ENCODE measurements around the gene UBE3C.

The UBE3C gene

DNA sequence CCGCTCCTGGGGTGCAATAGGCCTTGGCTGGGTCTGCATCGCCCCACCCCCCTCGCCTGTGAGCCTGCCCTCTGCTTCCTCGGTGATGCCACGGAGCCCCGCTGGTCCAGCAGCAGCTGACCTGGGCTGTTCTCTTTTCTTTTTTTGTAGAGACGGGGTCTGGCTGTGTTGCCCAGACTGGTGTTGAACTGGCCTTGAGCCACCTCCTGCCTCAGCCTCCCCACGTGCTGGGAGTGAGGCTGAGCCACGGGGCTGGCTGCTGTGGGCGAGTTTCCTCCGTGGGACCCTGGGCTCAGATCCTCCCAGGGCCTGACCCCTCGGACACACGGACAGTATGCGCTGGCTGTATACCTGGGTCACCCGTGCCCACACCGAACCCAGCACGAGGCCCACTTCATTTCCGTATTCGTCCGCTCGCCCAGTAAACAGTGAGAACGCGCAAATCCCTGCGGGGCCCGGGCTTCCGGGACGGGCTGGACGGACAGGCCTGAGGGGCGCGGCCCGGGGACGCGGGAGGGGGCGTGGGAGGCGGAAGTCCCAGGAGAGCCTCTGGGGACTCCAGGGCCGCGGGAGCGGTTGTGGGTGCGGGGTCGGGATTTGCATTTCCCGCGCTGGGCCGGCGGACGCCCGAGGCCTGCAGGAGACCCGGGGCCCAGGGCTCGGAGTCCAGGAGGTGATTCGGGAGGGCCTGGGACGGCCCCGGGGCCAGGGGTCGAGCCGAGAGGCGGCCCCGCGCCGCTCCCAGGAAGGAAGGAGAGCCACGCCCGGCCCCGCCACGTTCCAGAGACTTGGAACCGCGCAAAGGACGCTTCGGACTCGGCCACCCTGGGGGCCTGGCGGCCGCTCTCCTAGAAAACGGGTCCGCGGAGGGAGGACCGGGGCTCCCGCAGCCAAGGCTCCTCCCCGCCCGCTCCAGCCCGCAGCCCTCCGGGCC, 140.3 kb downstream of the UBE3C start:
- Histone ChIP-seq H3K27me3 (ENCODE audit: control insufficient read depth in 1 of 2, insufficient read depth in 1 of 2, low read length in 2 of 2) (no peaks in the 10 kb centered on the region), H2BK15ac (ENCODE audit: low read depth, poor library complexity, severe bottlenecking) (no peak overlapping the region), H3K27ac (ENCODE audit: low read length, poor library complexity, severe bottlenecking) (no peak overlapping the region), H3K14ac (ENCODE audit: low read length in 2 of 2) (no peak overlapping the region), H3K23ac (ENCODE audit: low read length in 2 of 2) (no peak overlapping the region), H4K91ac (ENCODE audit: low read length) (no peak overlapping the region), H3K4me3 (ENCODE audit: insufficient read depth in 1 of 2, low read depth in 1 of 2, low read length in 2 of 2) (peak overlapping the region in 1 of 2 experiments; percentile 68), H4K8ac (ENCODE audit: low read length) (no peak overlapping the region), H3K4me2 (ENCODE audit: low read length, poor library complexity, severe bottlenecking) (no peak overlapping the region), H3K4ac (ENCODE audit: low read depth in 1 of 2, low read length in 2 of 2) (no peak overlapping the region), H3K4me1 (ENCODE audit: control insufficient read depth, insufficient read depth, low read depth, low read length) (peaks cover 16% of the 10 kb centered on the region), H3K36me3 (ENCODE audit: control insufficient read depth in 1 of 2, insufficient read depth in 2 of 2, low read depth in 1 of 2, low read length in 2 of 2) (no peaks in the 10 kb centered on the region), H3K9ac (ENCODE audit: low read length) (peak overlapping the region; percentile 87), H2BK120ac (ENCODE audit: low read depth, low read length) (no peak overlapping the region), H3K79me1 (replicated peaks; ENCODE audit: low read length, poor library complexity, severe bottlenecking) (no peaks in the 10 kb centered on the region), H3K9me3 (ENCODE audit: control insufficient read depth, low read length) (no peaks in the 10 kb centered on the region), H2BK12ac (ENCODE audit: low read length in 2 of 2) (no peak overlapping the region), H2AK5ac (ENCODE audit: low read length, severe bottlenecking) (no peak overlapping the region), H2AFZ (ENCODE audit: low read depth, low read length) (no peak overlapping the region), H2BK5ac (ENCODE audit: low read depth, low read length, poor library complexity, severe bottlenecking) (no peak overlapping the region), H3K18ac (ENCODE audit: low read depth in 1 of 2, low read length in 2 of 2) (no peak overlapping the region)
- DNase-seq, result no peak
- WGBS, result 89% methylated on average over 76 of the region's 77 CpGs

DNA sequence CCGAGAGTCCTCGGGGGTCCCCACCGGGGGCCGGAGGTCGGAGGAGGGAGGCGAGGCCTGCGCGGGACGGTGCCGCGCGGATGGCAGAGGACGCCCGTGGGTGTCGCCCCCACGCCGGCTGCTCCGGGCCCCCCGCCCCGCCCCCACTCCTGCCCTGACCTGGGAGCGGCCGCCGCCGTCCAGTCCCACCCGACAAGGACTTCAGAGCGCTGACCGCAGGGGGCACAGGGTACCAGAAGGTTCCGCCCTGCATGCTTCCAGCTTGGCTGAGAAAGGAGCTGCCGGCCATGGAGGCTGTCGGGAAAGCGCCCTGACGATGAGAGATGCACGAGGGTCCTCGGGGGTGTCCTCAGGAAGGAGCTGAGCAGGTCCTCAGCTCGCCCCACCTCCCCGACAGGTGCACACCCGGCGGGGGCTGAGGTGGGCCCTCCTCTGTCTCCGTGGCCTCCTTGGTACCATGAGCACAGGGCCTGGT, 141.1 kb downstream of the UBE3C start:
- no peak overlapping the region for H3K4me2 ChIP-seq (ENCODE audit: low read length, poor library complexity, severe bottlenecking)
- no peaks in the 10 kb centered on the region for H3K36me3 ChIP-seq (ENCODE audit: control insufficient read depth in 1 of 2, insufficient read depth in 2 of 2, low read depth in 1 of 2, low read length in 2 of 2)
- H3K9ac ChIP-seq (ENCODE audit: low read length), result peak overlapping the region; percentile 87
- WGBS, result 90% methylated on average over 39 of the region's 39 CpGs
- H3K27me3 ChIP-seq (ENCODE audit: control insufficient read depth in 1 of 2, insufficient read depth in 1 of 2, low read length in 2 of 2), result no peaks in the 10 kb centered on the region
- no peak overlapping the region for H2BK15ac ChIP-seq (ENCODE audit: low read depth, poor library complexity, severe bottlenecking)
- no peak overlapping the region for H2BK5ac ChIP-seq (ENCODE audit: low read depth, low read length, poor library complexity, severe bottlenecking)
- no peak overlapping the region for H3K4ac ChIP-seq (ENCODE audit: low read depth in 1 of 2, low read length in 2 of 2)
- no peak overlapping the region for H3K18ac ChIP-seq (ENCODE audit: low read depth in 1 of 2, low read length in 2 of 2)
- H4K91ac ChIP-seq (ENCODE audit: low read length), result no peak overlapping the region
- peaks cover 16% of the 10 kb centered on the region for H3K4me1 ChIP-seq (ENCODE audit: control insufficient read depth, insufficient read depth, low read depth, low read length)
- no peak overlapping the region for H3K14ac ChIP-seq (ENCODE audit: low read length in 2 of 2)
- H2AFZ ChIP-seq (ENCODE audit: low read depth, low read length), result no peak overlapping the region
- no peak overlapping the region for H4K8ac ChIP-seq (ENCODE audit: low read length)
- no peak overlapping the region for H3K23ac ChIP-seq (ENCODE audit: low read length in 2 of 2)
- no peak overlapping the region for H2BK120ac ChIP-seq (ENCODE audit: low read depth, low read length)
- H3K4me3 ChIP-seq (ENCODE audit: insufficient read depth in 1 of 2, low read depth in 1 of 2, low read length in 2 of 2), result peak overlapping the region in 1 of 2 experiments; percentile 68
- H3K27ac ChIP-seq (ENCODE audit: low read length, poor library complexity, severe bottlenecking), result no peak overlapping the region
- no peaks in the 10 kb centered on the region for H3K9me3 ChIP-seq (ENCODE audit: control insufficient read depth, low read length)
- no peak overlapping the region for H2BK12ac ChIP-seq (ENCODE audit: low read length in 2 of 2)
- DNase-seq, result no peak
- H2AK5ac ChIP-seq (ENCODE audit: low read length, severe bottlenecking), result no peak overlapping the region
- H3K79me1 ChIP-seq (replicated peaks; ENCODE audit: low read length, poor library complexity, severe bottlenecking), result no peaks in the 10 kb centered on the region

DNA sequence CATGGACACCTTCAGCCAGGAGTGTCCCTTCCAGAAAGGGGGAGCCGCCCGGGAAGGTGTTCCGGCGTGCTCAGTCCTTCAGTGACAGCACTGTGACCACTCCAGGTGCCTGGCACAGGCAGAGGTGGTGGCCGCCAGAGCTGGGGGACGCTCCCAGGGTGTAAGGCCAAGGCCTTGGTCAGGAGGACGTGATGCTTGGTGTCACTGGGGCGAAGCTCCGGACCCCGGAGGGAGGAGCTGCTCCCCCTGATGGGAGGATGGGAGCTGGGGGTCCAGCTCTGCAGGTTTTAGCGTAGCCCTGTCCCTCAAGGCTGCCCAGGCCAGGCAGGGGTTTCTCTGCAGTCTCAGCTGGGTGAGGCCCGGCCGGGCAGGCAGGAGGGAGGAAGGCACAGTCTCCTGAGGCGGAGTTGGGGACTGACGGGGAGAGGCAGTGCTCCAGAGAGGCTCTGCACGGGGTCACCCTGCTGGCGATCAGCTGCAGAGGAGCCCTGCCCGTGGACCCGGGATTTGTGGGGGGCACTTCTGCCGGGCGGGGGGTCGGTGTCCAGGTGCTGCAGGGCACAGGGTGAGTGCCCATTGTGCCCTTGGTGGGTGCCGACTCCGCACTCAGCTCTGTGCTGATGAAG, 141.6 kb downstream of the UBE3C start:
- Histone ChIP-seq H3K27ac (ENCODE audit: low read length, poor library complexity, severe bottlenecking) (no peak overlapping the region), H3K4me3 (ENCODE audit: insufficient read depth in 1 of 2, low read depth in 1 of 2, low read length in 2 of 2) (peak overlapping the region in 1 of 2 experiments; percentile 46), H3K23ac (ENCODE audit: low read length in 2 of 2) (no peak overlapping the region), H4K8ac (ENCODE audit: low read length) (no peak overlapping the region), H3K4me1 (ENCODE audit: control insufficient read depth, insufficient read depth, low read depth, low read length) (peaks cover 16% of the 10 kb centered on the region), H2BK5ac (ENCODE audit: low read depth, low read length, poor library complexity, severe bottlenecking) (no peak overlapping the region), H3K14ac (ENCODE audit: low read length in 2 of 2) (no peak overlapping the region), H3K36me3 (ENCODE audit: control insufficient read depth in 1 of 2, insufficient read depth in 2 of 2, low read depth in 1 of 2, low read length in 2 of 2) (no peaks in the 10 kb centered on the region), H3K4ac (ENCODE audit: low read depth in 1 of 2, low read length in 2 of 2) (no peak overlapping the region), H2BK12ac (ENCODE audit: low read length in 2 of 2) (no peak overlapping the region), H2AK5ac (ENCODE audit: low read length, severe bottlenecking) (no peak overlapping the region), H3K79me1 (replicated peaks; ENCODE audit: low read length, poor library complexity, severe bottlenecking) (no peaks in the 10 kb centered on the region), H3K18ac (ENCODE audit: low read depth in 1 of 2, low read length in 2 of 2) (no peak overlapping the region), H3K9ac (ENCODE audit: low read length) (peak overlapping the region; percentile 87), H4K91ac (ENCODE audit: low read length) (no peak overlapping the region), H2BK15ac (ENCODE audit: low read depth, poor library complexity, severe bottlenecking) (no peak overlapping the region), H3K4me2 (ENCODE audit: low read length, poor library complexity, severe bottlenecking) (no peak overlapping the region), H2AFZ (ENCODE audit: low read depth, low read length) (no peak overlapping the region), H2BK120ac (ENCODE audit: low read depth, low read length) (no peak overlapping the region), H3K27me3 (ENCODE audit: control insufficient read depth in 1 of 2, insufficient read depth in 1 of 2, low read length in 2 of 2) (no peaks in the 10 kb centered on the region), H3K9me3 (ENCODE audit: control insufficient read depth, low read length) (no peaks in the 10 kb centered on the region)
- DNase-seq, result no peak
- 95% methylated on average over 24 of the region's 24 CpGs for WGBS

Measured in mesenchymal stem cell (in vitro differentiated cells and primary cell).